ENCODE data around the gene FBRSL1. TPM values are rescaled to one million over a fixed set of nuclear protein-coding genes. Genes with fewer than 3 reads are reported as not detected.
"Not testable (repeated sequence)": the region's sequence is repeated elsewhere in the genome, so short reads cannot be mapped to it uniquely, and the experiment has no call there.

Gene FBRSL1
- total RNA-seq (2014; rRNA removed; shearing (Covaris generic)): 15.6 and 15.7 TPM in 2 replicates

GRCh38 chr12:132489602-132490266 is at the start of gene FBRSL1:
FBRSL1 (plus strand) TSS chr12:132490151.
- DNase-seq: peak; percentile 72 to 78
- Histone ChIP-seq H3K27me3 (no peaks in the 10 kb centered on the region), H3K4me1 (no peaks in the 10 kb centered on the region), H3K4me3 (peak within 1 kb of the TSS; percentile 71), H3K27ac (no peak within 1 kb of the TSS), H3K9me3 (replicated peaks) (no peaks in the 10 kb centered on the region), H3K36me3 (no peaks in the 10 kb centered on the region)

- DNase-seq, H3K27me3 ChIP-seq: not testable (repeated sequence)
Measured at GRCh38 chr12:132440420-132440819, 49.5 kb upstream of the FBRSL1 start.

GRCh38 chr12:132441871-132442863 is 47.8 kb upstream of the FBRSL1 start:
- Histone ChIP-seq H3K4me1 (no peaks in the 10 kb centered on the region), H3K4me3 (no peak overlapping the region), H3K27me3 (no peaks in the 10 kb centered on the region), H3K36me3 (no peaks in the 10 kb centered on the region), H3K27ac (no peak overlapping the region), H3K9me3 (replicated peaks) (no peaks in the 10 kb centered on the region)
- DNase-seq: no peak

More at GRCh38 chr12:132440420-132440819, 49.5 kb upstream of the FBRSL1 start:
- not testable (repeated sequence) for H3K36me3 ChIP-seq; H3K27ac ChIP-seq; H3K4me3 ChIP-seq; H3K4me1 ChIP-seq; H3K9me3 ChIP-seq (replicated peaks)

DNA sequence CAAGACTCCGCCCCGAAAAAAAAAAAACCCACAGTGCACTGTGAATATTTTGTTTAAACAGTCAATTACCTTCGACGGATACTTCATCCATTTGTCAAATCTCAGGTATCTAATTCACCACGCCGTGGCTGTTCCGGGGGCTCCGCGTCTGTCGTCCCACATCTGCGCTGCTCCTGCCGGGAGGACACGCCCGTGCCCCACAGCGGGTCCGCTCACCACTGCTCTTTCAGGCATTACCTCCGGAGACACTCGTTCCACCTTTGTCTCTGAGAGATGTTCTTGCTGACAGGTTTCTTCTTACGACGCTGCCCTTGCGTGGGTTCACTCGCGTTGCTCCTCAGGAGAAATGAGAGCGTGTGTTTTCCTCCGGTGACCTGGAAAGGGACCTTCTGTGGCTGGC is 46.9 kb upstream of the FBRSL1 start:
- DNase-seq: no peak
- Histone ChIP-seq H3K27ac (no peak overlapping the region), H3K4me3 (no peak overlapping the region), H3K4me1 (no peaks in the 10 kb centered on the region), H3K36me3 (no peaks in the 10 kb centered on the region), H3K9me3 (replicated peaks) (no peaks in the 10 kb centered on the region), H3K27me3 (no peaks in the 10 kb centered on the region)

DNA sequence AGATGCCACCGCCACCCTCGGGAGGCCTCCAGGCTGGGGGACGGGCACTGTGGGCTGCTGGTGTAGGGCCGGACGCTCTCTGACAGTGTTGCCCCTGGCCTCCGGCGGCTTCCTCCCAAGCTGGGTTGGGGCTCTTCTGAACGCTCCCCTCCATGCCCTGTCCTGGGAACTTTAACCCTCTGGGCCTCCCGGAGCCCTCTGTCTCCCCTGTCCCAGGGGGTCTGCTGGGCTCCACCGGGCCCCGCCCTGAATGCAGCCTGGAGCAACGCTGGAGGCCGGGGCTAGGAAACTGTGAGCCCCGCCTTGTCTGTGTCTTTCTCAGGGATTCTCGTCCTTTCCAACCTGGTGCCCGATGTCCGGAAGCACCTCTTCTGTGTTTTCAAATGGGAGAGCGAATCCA is 45.7 kb upstream of the FBRSL1 start:
- Histone ChIP-seq H3K4me1 (no peaks in the 10 kb centered on the region), H3K36me3 (no peaks in the 10 kb centered on the region), H3K27me3 (no peaks in the 10 kb centered on the region), H3K9me3 (replicated peaks) (no peaks in the 10 kb centered on the region), H3K27ac (no peak overlapping the region), H3K4me3 (no peak overlapping the region)
- no peak for DNase-seq

GRCh38 chr12:132444957-132445883 is 44.7 kb upstream of the FBRSL1 start:
- no peaks in the 10 kb centered on the region for H3K36me3 ChIP-seq
- no peak overlapping the region for H3K27ac ChIP-seq
- no peaks in the 10 kb centered on the region; the same call in 1 of the 2 replicates for H3K4me1 ChIP-seq
- no peak overlapping the region for H3K4me3 ChIP-seq
- DNase-seq: no peak
- H3K9me3 ChIP-seq (replicated peaks): no peaks in the 10 kb centered on the region
- no peaks in the 10 kb centered on the region; the same call in 1 of the 2 replicates for H3K27me3 ChIP-seq

GRCh38 chr12:132445884-132446632 is 43.9 kb upstream of the FBRSL1 start:
- H3K4me1 ChIP-seq: peaks cover 5% of the 10 kb centered on the region
- DNase-seq: no peak
- no peak overlapping the region for H3K27ac ChIP-seq
- H3K4me3 ChIP-seq: no peak overlapping the region
- no peaks in the 10 kb centered on the region for H3K9me3 ChIP-seq (replicated peaks)
- peaks cover 5% of the 10 kb centered on the region; the same call in 1 of the 2 replicates for H3K27me3 ChIP-seq
- no peaks in the 10 kb centered on the region for H3K36me3 ChIP-seq

- Histone ChIP-seq H3K36me3 (no peaks in the 10 kb centered on the region), H3K4me1 (peaks cover 5% of the 10 kb centered on the region), H3K4me3 (no peak overlapping the region), H3K9me3 (replicated peaks) (no peaks in the 10 kb centered on the region), H3K27ac (no peak overlapping the region), H3K27me3 (peaks cover 5% of the 10 kb centered on the region; the same call in 1 of the 2 replicates)
- no peak for DNase-seq
Measured at GRCh38 chr12:132446633-132447326, 43.2 kb upstream of the FBRSL1 start.

DNA sequence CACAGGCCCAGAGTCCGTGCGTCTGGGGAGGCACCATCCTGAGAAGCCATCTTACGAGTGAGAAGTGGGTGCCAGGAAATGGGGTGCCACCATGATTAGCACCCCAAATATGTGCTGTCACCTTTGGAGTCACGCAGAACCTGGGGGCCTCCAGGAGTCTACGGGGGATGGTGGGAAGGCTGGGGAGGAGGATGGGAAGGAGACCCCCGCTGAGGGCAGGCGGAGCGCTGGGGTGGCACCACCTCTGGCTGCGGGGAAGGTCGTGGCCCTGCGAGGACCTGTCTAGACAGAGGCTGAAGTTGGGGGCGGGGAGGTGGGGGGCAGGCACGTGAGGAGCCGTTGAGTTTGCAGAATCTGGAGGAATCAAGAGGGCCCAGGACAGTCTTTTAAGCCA is 42.6 kb upstream of the FBRSL1 start:
- H3K27me3 ChIP-seq: peaks cover 5% of the 10 kb centered on the region; the same call in 1 of the 2 replicates
- no peaks in the 10 kb centered on the region for H3K9me3 ChIP-seq (replicated peaks)
- H3K4me1 ChIP-seq: peaks cover 5% of the 10 kb centered on the region
- H3K4me3 ChIP-seq: no peak overlapping the region
- H3K36me3 ChIP-seq: no peaks in the 10 kb centered on the region
- H3K27ac ChIP-seq: no peak overlapping the region
- DNase-seq: no peak

DNA sequence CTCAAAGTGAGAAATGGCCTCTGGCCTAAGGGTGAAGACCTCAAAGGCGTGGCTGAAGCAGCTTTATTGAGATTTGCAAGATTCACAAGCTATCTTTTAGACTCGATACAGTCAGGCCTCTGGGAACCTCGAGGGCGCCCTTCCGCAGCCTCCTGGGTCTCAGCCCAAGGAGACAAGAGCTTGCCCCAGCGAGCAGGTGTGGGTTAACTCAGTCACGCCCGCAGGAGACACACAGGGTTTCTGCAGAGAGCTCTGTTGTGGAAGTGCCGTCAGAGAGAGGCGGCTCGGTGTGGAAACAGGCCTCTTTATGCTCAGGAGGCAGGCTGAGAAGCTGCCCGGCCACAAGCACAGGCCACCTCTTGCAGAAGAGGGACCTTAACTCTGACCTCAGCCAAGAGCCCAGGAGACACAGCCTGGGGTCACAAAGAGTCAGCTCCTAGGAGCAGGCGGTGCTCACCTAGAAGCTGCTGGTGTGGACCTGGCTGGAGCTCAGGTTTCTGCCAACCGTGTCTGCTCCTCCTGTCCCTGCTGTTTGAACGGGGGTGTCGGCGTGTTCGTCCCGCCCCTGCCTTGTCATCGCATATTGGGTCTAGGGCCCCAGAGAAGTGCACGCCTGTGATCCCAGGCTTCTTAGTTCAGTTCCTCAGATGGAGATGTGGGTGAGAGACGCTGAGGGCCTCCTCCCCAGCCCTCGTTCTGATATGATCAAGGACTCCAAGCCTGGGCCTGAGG is 42.1 kb upstream of the FBRSL1 start:
- no peak overlapping the region for H3K4me3 ChIP-seq
- peak in 1 of 2 experiments; percentile 33 for DNase-seq
- H3K9me3 ChIP-seq (replicated peaks): no peaks in the 10 kb centered on the region
- H3K4me1 ChIP-seq: peaks cover 11% of the 10 kb centered on the region
- no peaks in the 10 kb centered on the region for H3K36me3 ChIP-seq
- peaks cover 5% of the 10 kb centered on the region; the same call in 1 of the 2 replicates for H3K27me3 ChIP-seq
- no peak overlapping the region for H3K27ac ChIP-seq

DNA sequence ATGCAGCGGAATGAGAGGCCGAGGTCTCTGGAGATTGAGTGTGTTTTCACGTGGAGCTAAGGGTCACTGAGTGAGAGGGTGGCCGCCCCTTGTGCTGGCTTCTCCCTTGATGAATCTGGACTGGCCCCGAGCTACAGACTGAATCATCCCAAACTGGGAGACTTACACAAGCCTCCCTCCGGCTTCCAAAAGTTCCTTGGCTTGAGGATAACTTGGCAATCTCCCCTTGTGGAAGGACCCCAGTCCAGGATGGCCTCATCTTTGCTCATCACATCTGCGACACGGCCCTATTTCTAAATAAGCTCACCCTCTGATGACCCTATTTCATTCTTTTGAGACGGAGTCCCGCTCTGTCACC is 41.5 kb upstream of the FBRSL1 start:
- H3K4me3 ChIP-seq: no peak overlapping the region
- no peak for DNase-seq
- H3K4me1 ChIP-seq: peaks cover 16% of the 10 kb centered on the region
- no peaks in the 10 kb centered on the region for H3K9me3 ChIP-seq (replicated peaks)
- H3K27me3 ChIP-seq: peaks cover 5% of the 10 kb centered on the region; the same call in 1 of the 2 replicates
- H3K36me3 ChIP-seq: no peaks in the 10 kb centered on the region
- no peak overlapping the region for H3K27ac ChIP-seq

GRCh38 chr12:132449565-132450417 is 40.2 kb upstream of the FBRSL1 start:
- Histone ChIP-seq H3K36me3 (no peaks in the 10 kb centered on the region), H3K4me3 (no peak overlapping the region), H3K4me1 (peaks cover 18% of the 10 kb centered on the region), H3K9me3 (replicated peaks) (no peaks in the 10 kb centered on the region), H3K27me3 (peaks cover 5% of the 10 kb centered on the region; the same call in 1 of the 2 replicates), H3K27ac (no peak overlapping the region)
- DNase-seq: no peak

Data from SJCRH30 (cell line).